ENCODE measurements around the gene CLASP1. TPM values are rescaled to one million over a fixed set of nuclear protein-coding genes. Genes with fewer than 3 reads are reported as not detected.
"Not testable (repeated sequence)": the region's sequence is repeated elsewhere in the genome, so short reads cannot be mapped to it uniquely, and the experiment has no call there.

CLASP1 gene
- total RNA-seq, 1 donor from 2014 or later: 110 TPM

- peaks cover 43% of the 10 kb centered on the region for H3K4me1 Mint-ChIP-seq
- no peaks in the 10 kb centered on the region for H3K27me3 ChIP-seq
Observed at GRCh38 chr2:121565389-121566250, 83.6 kb downstream of the CLASP1 start.

DNA sequence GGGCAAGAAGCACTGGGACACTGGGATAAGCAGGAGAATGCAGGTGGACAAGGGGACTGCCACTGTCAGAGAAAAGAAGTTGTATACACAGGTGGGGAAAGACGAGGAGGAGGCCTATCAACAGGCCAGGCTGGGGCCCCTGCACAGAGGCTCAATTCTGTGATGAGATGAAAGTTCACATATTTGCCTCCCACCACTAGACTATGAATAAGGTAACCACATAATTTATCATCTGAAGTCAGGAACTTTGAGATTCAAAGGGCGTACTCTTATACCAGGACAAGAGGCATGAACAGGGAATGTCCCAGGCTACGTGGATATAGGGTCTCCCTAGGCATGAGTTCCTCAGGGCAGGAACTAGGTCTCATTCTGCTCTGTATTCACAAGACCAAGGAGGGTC is 84.4 kb downstream of the CLASP1 start:
- Histone ChIP-seq H3K36me3 (peaks cover 5% of the 10 kb centered on the region), H3K9me3 (ENCODE audit: low read depth) (no peaks in the 10 kb centered on the region), H3K79me2 (ENCODE audit: low read depth) (peaks cover 98% of the 10 kb centered on the region), H3K27me3 (no peaks in the 10 kb centered on the region), H3K4me2 (no peak overlapping the region), H4K20me1 (ENCODE audit: low read depth) (peaks cover 68% of the 10 kb centered on the region), H3K4me1 (peaks cover 28% of the 10 kb centered on the region), H3F3A (ENCODE audit: low read depth) (peaks cover 8% of the 10 kb centered on the region), H3K4me3 (no peak overlapping the region), H3K9ac (no peak overlapping the region), H2AFZ (replicated peaks) (no peak overlapping the region), H3K27ac (no peak overlapping the region)
- DNase-seq (ENCODE audit: low spot score): no peak
- Mint-ChIP-seq H3K36me3 (peaks cover 14% of the 10 kb centered on the region), H3K27ac (no peak overlapping the region), H3K4me3 (no peak overlapping the region), H3K9me3 (peaks cover 12% of the 10 kb centered on the region), H3K4me1 (peaks cover 43% of the 10 kb centered on the region), H3K27me3 (ENCODE audit: insufficient read depth, low read depth) (peaks cover 4% of the 10 kb centered on the region)
- TF ChIP-seq EZH2 (IDR thresholded peaks at IDR 0.05) (no peak), EZH2phosphoT487 (IDR thresholded peaks at IDR 0.05) (no peak)
- TF ChIP-seq, protein P1, sequence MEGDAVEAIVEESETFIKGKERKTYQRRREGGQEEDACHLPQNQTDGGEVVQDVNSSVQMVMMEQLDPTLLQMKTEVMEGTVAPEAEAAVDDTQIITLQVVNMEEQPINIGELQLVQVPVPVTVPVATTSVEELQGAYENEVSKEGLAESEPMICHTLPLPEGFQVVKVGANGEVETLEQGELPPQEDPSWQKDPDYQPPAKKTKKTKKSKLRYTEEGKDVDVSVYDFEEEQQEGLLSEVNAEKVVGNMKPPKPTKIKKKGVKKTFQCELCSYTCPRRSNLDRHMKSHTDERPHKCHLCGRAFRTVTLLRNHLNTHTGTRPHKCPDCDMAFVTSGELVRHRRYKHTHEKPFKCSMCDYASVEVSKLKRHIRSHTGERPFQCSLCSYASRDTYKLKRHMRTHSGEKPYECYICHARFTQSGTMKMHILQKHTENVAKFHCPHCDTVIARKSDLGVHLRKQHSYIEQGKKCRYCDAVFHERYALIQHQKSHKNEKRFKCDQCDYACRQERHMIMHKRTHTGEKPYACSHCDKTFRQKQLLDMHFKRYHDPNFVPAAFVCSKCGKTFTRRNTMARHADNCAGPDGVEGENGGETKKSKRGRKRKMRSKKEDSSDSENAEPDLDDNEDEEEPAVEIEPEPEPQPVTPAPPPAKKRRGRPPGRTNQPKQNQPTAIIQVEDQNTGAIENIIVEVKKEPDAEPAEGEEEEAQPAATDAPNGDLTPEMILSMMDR (IDR thresholded peaks at IDR 0.05): no peak

More at GRCh38 chr2:121565389-121566250, 83.6 kb downstream of the CLASP1 start:
- Histone ChIP-seq H3K79me2 (ENCODE audit: low read depth) (peaks cover 97% of the 10 kb centered on the region), H3F3A (ENCODE audit: low read depth) (peaks cover 8% of the 10 kb centered on the region), H3K9me3 (ENCODE audit: low read depth) (no peaks in the 10 kb centered on the region), H3K4me1 (peaks cover 28% of the 10 kb centered on the region), H3K9ac (no peak overlapping the region), H4K20me1 (ENCODE audit: low read depth) (peaks cover 74% of the 10 kb centered on the region), H3K27ac (no peak overlapping the region), H3K4me2 (peak overlapping the region; percentile 56), H3K36me3 (peaks cover 5% of the 10 kb centered on the region), H3K4me3 (no peak overlapping the region), H2AFZ (replicated peaks) (no peak overlapping the region)
- Mint-ChIP-seq H3K27me3 (ENCODE audit: insufficient read depth, low read depth) (peaks cover 4% of the 10 kb centered on the region), H3K9me3 (peaks cover 12% of the 10 kb centered on the region), H3K36me3 (peaks cover 14% of the 10 kb centered on the region), H3K27ac (no peak overlapping the region), H3K4me3 (no peak overlapping the region)
- TF ChIP-seq EZH2phosphoT487 (IDR thresholded peaks at IDR 0.05) (no peak), EZH2 (IDR thresholded peaks at IDR 0.05) (no peak)
- TF ChIP-seq, protein P1 (IDR thresholded peaks at IDR 0.05): no peak
- no peak for DNase-seq (ENCODE audit: low spot score)

DNA sequence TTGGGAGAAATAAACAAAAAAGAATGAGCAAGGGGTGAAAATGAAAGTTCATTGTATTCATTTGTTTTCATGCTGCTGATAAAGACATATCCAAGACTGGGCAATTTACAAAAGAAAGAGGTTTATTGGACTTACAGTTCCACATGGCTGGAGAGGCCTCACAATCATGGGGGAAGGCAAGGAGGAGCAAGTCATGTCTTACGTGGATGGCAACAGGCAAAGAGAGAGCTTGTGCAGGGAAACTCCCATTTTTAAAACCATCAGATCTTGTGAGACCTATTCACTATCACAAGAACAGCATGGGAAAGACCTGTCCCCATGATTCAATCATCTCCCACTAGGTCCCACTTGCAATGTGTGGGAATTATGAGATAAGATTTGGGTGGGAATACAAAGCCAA is 85.5 kb downstream of the CLASP1 start:
- peaks cover 12% of the 10 kb centered on the region for H3K36me3 Mint-ChIP-seq
- not testable (repeated sequence) for H2AFZ ChIP-seq (replicated peaks); H3K4me3 Mint-ChIP-seq; H3K27me3 Mint-ChIP-seq (ENCODE audit: insufficient read depth, low read depth); H3K4me3 ChIP-seq; H3K27ac Mint-ChIP-seq; H3K36me3 ChIP-seq; H3K27ac ChIP-seq; H3K9ac ChIP-seq; DNase-seq (ENCODE audit: low spot score); H3K4me2 ChIP-seq; H3F3A ChIP-seq (ENCODE audit: low read depth); H3K27me3 ChIP-seq; H3K9me3 ChIP-seq (ENCODE audit: low read depth)
- Histone ChIP-seq H3K79me2 (ENCODE audit: low read depth) (peaks cover 99% of the 10 kb centered on the region), H3K4me1 (peaks cover 28% of the 10 kb centered on the region), H4K20me1 (ENCODE audit: low read depth) (peaks cover 68% of the 10 kb centered on the region)
- peaks cover 43% of the 10 kb centered on the region for H3K4me1 Mint-ChIP-seq
- H3K9me3 Mint-ChIP-seq: peaks cover 12% of the 10 kb centered on the region
